BJ (cell line): ENCODE measurements around the gene DDX25. TPM values are rescaled to one million over a fixed set of nuclear protein-coding genes. Genes with fewer than 3 reads are reported as not detected.

Experiments used
- CTCF ChIA-PET: fragments of 350-600 bp; formaldehyde crosslinking; extraction: SDS; loops from one replicate; lab custom pipeline; 2021; ENCODE audit warnings: antibody characterized with exemption, inconsistent platforms; lab: Yijun Ruan, JAX
- POLR2A ChIA-PET: fragments of 300-600 bp; sonication (Branson Sonifier 250); formaldehyde crosslinking; extraction: SDS; loops from one replicate; lab custom pipeline; 2021; ENCODE audit warnings: antibody characterized with exemption; lab: Charles Lee
- DNase-seq: peaks from one replicate; pipeline ENCODE4 v3.0.0-alpha.2; 2011; ENCODE audit warnings: low read depth
- H3K27me3 ChIP-seq: 2 replicates; pipeline ENCODE4 v1.6.0; 2011; ENCODE audit warnings: low read length; ENCODE audit not compliant: control insufficient read depth, insufficient read depth
- H3K36me3 ChIP-seq: 2 replicates; pipeline ENCODE4 v1.5.1; 2011; ENCODE audit warnings: low read length; ENCODE audit not compliant: control insufficient read depth, insufficient read depth
- H3K4me3 ChIP-seq: 2 replicates; pipeline ENCODE4 v1.5.1; 2011; ENCODE audit warnings: low read depth, mild to moderate bottlenecking, control low read depth, low read length
- polyA plus RNA-seq: library from polyadenylated mRNA; depleted of rRNA; stranded (reverse); fragments of >200 nt; gene quantifications from 2 replicates; pipeline ENCODE4 v1.2.3, GENCODE V29; 2011
- TF ChIP-seq, protein P1 (sequence below): IDR thresholded peaks from 2 replicates; pipeline ENCODE4 v1.5.1; 2011; ENCODE audit warnings: low read depth, mild to moderate bottlenecking, control low read depth, inconsistent platforms, low read length, moderate library complexity; ENCODE audit not compliant: insufficient read depth

Gene DDX25
- polyA plus RNA-seq, 1 experiment, result not detected

DNA sequence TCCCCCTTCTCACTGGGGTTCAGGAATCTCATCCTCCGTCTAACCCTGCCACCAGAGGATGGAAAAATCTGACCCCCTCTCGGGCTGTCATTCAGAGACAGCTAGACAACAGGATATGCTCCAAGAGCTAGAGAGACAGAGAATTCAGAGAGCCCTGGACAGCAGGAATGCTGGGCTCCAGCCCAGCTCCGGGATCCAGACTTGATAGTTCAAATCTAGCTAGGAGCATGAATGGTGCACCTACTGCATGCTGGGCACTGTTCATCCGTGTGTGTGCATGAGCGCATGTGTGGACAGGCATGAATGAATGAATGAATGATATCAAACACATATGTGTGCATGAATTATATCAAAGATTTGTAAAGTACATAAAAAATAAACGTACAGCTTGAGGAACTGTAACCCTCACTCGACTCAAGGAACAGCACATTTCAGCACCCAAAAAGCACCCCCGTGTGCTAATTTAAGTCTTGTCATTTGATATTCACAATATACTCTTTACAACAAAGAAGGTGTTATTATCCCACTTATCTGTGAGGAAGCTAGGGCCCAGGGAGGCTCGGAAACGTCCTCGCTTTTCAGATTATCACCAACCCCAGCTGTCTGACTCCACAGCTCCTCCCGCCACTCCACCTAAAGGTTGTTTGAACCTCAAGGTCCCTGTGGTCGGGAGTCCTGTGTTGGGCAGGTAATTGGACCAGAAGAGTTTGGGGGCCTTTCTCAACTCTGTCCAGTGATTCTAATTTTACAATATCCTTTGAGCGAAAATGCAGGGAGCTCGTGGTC, 40.9 kb downstream of the DDX25 start:
- peaks cover 1% of the 10 kb centered on the region for H3K27me3 ChIP-seq
- POLR2A ChIA-PET, result no interaction called here
- no peaks in the 10 kb centered on the region for H3K36me3 ChIP-seq
- H3K4me3 ChIP-seq, result no peak overlapping the region
- CTCF ChIA-PET, result interaction anchor here (0.6 to 1.7 kb wide), 5 partner anchors 13 to 286 kb away, joined by 3 to 7 read pairs (median 4); no protein-coding TSS in a partner anchor
- TF ChIP-seq, protein P1, sequence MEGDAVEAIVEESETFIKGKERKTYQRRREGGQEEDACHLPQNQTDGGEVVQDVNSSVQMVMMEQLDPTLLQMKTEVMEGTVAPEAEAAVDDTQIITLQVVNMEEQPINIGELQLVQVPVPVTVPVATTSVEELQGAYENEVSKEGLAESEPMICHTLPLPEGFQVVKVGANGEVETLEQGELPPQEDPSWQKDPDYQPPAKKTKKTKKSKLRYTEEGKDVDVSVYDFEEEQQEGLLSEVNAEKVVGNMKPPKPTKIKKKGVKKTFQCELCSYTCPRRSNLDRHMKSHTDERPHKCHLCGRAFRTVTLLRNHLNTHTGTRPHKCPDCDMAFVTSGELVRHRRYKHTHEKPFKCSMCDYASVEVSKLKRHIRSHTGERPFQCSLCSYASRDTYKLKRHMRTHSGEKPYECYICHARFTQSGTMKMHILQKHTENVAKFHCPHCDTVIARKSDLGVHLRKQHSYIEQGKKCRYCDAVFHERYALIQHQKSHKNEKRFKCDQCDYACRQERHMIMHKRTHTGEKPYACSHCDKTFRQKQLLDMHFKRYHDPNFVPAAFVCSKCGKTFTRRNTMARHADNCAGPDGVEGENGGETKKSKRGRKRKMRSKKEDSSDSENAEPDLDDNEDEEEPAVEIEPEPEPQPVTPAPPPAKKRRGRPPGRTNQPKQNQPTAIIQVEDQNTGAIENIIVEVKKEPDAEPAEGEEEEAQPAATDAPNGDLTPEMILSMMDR, result no peak
- no peak for DNase-seq

DNA sequence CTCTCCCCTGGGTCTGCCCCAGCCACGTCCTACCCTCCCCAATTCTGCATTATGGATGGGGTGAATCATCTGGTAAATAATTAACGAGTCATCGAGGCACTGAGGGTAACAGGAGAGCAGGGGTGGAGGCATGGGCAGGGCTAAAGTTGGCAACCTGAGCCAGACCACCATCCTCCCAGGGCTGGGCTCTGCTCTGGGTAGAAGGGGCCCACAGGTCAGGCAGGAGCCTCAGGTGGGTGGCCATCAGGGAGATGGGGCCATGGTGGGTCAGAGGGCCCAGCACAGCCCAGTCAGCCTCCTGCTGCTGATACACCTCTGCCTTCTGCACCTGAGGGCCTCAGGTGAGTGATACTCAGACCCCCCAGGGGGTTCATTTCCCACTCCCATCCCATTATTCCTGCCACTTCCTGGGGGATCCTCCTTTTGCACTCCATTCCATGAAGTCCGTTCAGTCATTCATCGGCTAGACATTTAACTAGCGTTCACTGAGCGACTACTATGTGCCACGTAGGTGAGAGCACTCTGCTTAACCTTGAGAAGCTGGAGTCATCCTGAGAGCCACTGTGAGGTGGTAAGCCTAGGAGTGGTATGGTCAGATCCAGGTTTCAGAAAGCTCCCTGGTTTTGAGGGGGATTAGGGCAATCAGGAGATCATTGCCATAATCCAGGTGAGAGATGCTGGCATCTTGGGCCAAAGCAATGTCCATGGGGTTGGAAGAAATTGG, 41.7 kb downstream of the DDX25 start, which contains the start of gene VSIG10L2:
VSIG10L2 (plus strand) TSS at position 248 of the 724 bp plus-strand sequence; CDS start at position 260, 12 bp downstream.
- POLR2A ChIA-PET, result no interaction called here
- CTCF ChIA-PET, result interaction anchor here (1.1 to 1.7 kb wide), 4 partner anchors 14 to 249 kb away, joined by 3 to 7 read pairs (median 4); no protein-coding TSS in a partner anchor
- TF ChIP-seq, protein P1, result no peak
- H3K27me3 ChIP-seq, result peaks cover 1% of the 10 kb centered on the region
- no peak for DNase-seq
- no peaks in the 10 kb centered on the region for H3K36me3 ChIP-seq
- H3K4me3 ChIP-seq, result no peak within 1 kb of the TSS

DNA sequence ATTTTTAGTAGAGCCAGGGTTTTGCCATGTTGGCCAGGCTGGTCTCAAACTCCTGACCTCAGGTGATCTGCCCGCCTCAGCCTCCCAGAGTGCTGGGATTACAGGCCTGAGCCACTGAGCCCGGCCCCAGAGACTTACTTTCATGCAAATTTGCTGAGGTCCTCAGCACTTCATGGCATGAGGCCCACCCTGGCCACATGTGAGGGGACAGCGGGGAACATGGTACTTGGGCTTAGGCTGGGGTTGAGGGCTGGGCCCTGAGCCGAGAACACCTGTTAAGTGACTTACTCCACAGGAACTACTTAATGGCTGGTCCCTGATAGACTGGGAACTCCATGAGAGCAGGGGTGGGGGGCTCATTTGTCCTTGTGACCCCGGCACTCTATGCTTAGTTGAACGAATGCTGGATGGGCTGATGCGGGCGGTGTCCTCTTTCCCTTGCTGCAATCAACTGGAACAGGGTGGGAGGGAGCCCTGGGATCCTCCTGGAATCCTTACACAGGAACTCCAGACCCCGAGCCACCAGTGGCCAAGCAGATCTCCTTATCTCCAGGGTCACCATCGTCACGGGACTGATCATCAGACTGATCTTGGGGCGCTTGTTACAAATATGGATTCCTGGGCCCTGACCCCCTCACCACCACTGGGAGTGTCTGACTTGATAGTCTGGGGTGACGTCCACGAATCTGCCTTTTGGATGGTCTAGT, 42.6 kb downstream of the DDX25 start:
- H3K36me3 ChIP-seq, result no peaks in the 10 kb centered on the region
- no peak overlapping the region for H3K4me3 ChIP-seq
- ChIA-PET POLR2A (no interaction called here), CTCF (no interaction called here)
- H3K27me3 ChIP-seq, result no peaks in the 10 kb centered on the region; the same call in 1 of the 2 replicates
- no peak for DNase-seq
- TF ChIP-seq, protein P1, result no peak

DNA sequence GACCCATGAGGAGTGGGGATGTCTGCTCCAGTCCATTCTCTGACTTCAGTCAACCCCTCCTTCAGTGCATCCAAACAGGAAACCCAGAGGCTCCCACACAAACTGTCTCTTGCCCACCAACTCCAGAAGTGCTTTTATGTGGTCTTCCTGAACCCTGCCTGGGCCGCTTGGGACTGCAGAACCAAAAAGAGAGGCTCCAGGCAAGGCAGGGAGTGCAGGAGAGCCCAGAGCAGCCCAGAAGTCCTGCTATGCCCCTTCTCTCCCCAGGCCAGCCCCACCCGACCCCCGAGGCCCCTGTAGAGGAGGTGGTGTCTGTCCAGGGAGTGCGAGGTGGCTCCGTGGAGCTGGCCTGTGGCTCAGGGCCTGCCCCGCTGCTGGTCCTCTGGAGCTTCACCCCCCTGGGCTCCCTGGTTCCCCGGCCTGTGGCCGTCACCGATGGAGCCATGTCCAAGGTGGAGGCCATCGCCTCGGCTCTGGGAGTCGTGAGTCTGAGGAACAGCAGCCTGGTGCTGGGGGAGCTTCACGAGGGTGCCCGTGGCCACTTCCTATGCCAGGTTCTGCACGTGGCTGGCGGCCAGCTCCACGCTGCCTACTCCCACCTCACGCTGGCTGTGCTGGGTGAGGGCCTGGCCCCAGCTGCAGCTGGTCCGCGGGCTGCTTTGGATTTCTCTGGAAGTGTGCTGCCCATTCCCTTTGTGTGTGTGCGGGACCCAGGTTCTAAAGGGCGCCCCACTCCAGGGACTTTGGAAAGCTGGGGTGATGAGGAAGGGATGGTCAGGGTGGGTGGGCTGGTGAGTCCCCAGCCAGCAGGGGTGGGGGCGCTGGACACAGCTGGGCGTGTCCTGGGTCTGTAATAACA, 43.3 kb downstream of the DDX25 start:
- POLR2A ChIA-PET, result no interaction called here
- CTCF ChIA-PET, result no interaction called here
- no peaks in the 10 kb centered on the region; the same call in 1 of the 2 replicates for H3K27me3 ChIP-seq
- no peak for DNase-seq
- TF ChIP-seq, protein P1, result no peak
- H3K4me3 ChIP-seq, result no peak overlapping the region
- no peaks in the 10 kb centered on the region for H3K36me3 ChIP-seq
